Ectodermal cell (in vitro differentiated cells): Measurements from ENCODE around the gene RNLS.

ENCODE experiments used
- H3K27ac ChIP-seq: 2 replicates; pipeline ENCODE4 v1.7.0; 2013; ENCODE audit warnings: mild to moderate bottlenecking, low read depth, low read length; ENCODE audit not compliant: insufficient read depth, poor library complexity, severe bottlenecking
- H3K27me3 ChIP-seq: 2 replicates; pipeline ENCODE4 v1.7.0; 2013; ENCODE audit warnings: mild to moderate bottlenecking, low read length; ENCODE audit not compliant: insufficient read depth, control insufficient read depth, poor library complexity, severe bottlenecking
- H3K36me3 ChIP-seq: one replicate; pipeline ENCODE4 v1.7.0; 2013; ENCODE audit warnings: low read length; ENCODE audit not compliant: control insufficient read depth, insufficient read depth
- H3K4me1 ChIP-seq: one replicate; pipeline ENCODE4 v1.7.0; 2013; ENCODE audit warnings: low read length; ENCODE audit not compliant: control insufficient read depth, insufficient read depth
- H3K4me3 ChIP-seq: 2 replicates; pipeline ENCODE4 v1.7.0; 2013; ENCODE audit warnings: low read depth, low read length, control low read depth; ENCODE audit not compliant: insufficient read depth
- H3K9me3 ChIP-seq: 2 replicates; pipeline ENCODE4 v1.7.0; 2013; ENCODE audit warnings: mild to moderate bottlenecking, low read length, moderate library complexity; ENCODE audit not compliant: control insufficient read depth
- WGBS, 2 experiments: methylation state at CpG; one replicate each; pipeline ENCODE4 v1.1.7; 2013; ENCODE audit warnings: missing lambda C conversion rate in 2 of 2; 5-methylcytosine and 5-hydroxymethylcytosine counted together

The RNLS gene

DNA sequence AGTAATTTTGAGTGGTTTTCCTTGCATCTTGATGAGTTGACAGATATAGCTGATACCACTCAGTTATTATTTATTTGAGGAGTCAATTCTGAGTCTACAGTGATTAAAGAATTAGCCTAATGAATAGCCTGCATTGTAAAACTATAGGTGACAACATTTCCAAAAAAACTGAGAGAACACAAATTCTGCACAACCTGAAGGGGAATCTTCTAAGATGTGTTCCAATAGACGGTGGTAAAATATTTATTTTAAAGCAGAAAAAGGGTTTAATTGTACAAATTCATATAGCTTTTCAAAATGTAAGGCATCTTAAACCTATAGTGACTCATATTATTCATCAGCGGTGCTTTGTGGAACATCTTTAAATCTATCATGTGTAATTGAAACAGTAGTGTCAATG is 200.4 kb downstream of the RNLS start:
- 100% methylated on average over 1 to 2 of the region's 2 CpGs for WGBS, 2 experiments

DNA sequence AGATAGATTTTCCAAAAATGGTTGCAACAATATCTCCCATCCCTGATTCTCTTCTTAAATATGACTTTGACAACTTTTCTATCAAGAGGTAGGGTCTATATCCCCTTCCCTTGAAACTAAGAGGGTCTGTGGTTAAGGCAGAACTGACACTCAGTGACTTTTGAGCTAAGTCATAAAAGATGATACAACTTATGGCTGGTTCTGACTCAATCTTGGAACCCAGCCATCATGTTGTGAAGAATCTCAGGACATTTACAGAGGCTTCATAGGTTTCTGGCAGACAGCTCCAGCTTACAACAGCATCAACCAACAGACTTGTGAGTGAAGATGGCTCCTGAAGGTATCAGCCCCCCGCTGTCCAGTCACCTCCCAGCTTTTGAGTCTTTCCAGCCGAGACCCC is 203.5 kb downstream of the RNLS start:
- H3K4me1 ChIP-seq, result no peaks in the 10 kb centered on the region
- WGBS, 2 experiments, result 95 to 96% methylated on average over 2 of the region's 2 CpGs
- H3K4me3 ChIP-seq, result no peak overlapping the region
- H3K27ac ChIP-seq, result no peak overlapping the region
- H3K9me3 ChIP-seq, result no peaks in the 10 kb centered on the region
- no peaks in the 10 kb centered on the region for H3K36me3 ChIP-seq
- H3K27me3 ChIP-seq, result no peaks in the 10 kb centered on the region

More for the DNA sequence above, 200.4 kb downstream of the RNLS start:
- Histone ChIP-seq H3K36me3 (no peaks in the 10 kb centered on the region), H3K9me3 (no peaks in the 10 kb centered on the region), H3K4me1 (peaks cover 4% of the 10 kb centered on the region), H3K27me3 (no peaks in the 10 kb centered on the region), H3K4me3 (no peak overlapping the region), H3K27ac (no peak overlapping the region)

DNA sequence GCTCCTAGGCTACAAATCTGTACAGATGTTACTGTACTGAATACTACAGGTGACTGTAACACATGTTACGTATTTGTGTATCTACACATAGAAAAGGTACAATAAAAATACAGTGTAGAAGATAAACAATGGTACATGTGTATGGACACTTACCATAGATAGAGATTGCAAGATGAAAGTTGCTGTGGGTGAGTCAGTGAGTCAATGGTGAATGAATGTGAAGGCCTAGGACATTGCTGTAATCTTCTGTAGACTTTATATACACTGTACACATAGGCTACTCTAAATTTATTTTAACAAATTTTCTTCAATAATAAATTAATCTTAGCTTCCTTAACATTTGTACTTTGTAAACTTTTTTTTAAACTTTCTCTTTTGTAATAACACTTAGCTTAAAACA is 205.6 kb downstream of the RNLS start:
- Histone ChIP-seq H3K27me3 (no peaks in the 10 kb centered on the region), H3K9me3 (no peaks in the 10 kb centered on the region), H3K36me3 (no peaks in the 10 kb centered on the region), H3K4me1 (no peaks in the 10 kb centered on the region), H3K4me3 (no peak overlapping the region), H3K27ac (no peak overlapping the region)
- 83 to 100% methylated on average over 1 of the region's 1 CpG for WGBS, 2 experiments

DNA sequence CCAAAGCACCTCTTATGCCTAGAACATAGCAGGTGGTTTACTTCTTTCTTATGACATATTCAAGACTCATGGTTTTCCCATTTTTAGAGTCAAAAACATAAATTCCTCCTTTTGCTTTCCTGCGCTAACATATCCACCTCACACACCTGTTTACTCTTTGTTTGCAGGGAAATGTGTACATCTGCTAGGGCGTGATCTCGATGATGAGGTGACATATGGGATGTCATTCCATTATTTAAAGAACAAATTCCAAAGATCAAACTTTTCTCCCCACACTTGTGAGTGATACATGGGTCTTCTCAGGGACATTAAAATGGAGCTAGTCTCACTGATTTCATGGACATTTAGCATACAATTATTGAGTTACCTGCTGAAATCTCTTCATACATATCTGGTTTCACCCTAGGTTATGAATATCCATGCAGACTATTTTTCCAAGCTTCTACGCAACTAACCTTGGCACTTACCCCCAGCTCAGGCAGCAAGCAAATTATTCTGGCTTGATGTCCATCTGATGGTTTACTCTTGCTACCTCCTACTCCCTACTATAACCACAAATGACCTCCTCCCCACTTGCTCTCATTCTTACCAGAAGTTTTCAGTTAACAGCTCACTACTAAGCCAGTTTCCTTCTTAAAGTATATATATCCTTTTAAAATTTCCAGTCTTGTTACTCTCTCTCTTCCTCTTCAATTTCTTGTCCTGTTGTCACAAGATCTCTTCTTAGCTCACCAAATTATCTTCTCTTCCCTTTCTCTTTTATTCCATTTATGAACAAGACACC is 208.5 kb downstream of the RNLS start:
- H3K9me3 ChIP-seq, result no peaks in the 10 kb centered on the region
- H3K4me3 ChIP-seq, result no peak overlapping the region
- H3K27me3 ChIP-seq, result no peaks in the 10 kb centered on the region
- no peak overlapping the region for H3K27ac ChIP-seq
- 97 to 99% methylated on average over 4 of the region's 4 CpGs for WGBS, 2 experiments
- peaks cover 5% of the 10 kb centered on the region for H3K4me1 ChIP-seq
- H3K36me3 ChIP-seq, result no peaks in the 10 kb centered on the region

DNA sequence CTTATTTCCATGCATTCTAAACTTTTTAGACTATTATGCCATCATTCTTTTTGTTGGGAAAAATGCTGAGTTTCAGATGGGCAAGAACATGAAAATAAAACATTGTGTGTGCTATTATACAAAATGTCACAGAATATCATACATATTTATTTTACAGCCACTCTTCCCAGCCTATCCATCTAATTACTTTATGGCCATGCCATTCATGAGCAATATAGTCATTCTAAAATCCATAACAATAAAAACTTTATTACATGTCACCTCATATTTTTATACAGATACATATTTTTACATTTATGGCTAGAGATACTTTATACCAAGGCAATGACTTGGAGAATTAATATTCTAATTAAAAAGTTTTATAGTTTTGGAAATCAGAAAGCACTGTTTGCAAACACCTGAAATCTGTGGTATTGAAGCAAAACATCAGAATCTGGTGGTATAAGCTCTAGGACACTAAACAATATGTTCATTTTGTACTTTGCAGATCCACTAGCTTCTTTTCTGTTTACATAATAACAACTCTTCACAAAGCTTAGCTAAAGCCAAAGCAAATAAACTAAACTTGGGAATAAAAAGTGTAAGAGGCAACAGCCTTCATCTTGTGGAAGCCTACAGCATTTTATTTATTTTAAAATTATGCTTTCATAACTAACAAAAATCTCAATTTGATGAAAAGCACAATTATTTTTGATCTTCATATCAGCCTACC is 210.1 kb downstream of the RNLS start:
- Histone ChIP-seq H3K9me3 (no peaks in the 10 kb centered on the region), H3K27ac (no peak overlapping the region), H3K36me3 (no peaks in the 10 kb centered on the region), H3K4me3 (no peak overlapping the region), H3K27me3 (no peaks in the 10 kb centered on the region), H3K4me1 (peaks cover 5% of the 10 kb centered on the region)

DNA sequence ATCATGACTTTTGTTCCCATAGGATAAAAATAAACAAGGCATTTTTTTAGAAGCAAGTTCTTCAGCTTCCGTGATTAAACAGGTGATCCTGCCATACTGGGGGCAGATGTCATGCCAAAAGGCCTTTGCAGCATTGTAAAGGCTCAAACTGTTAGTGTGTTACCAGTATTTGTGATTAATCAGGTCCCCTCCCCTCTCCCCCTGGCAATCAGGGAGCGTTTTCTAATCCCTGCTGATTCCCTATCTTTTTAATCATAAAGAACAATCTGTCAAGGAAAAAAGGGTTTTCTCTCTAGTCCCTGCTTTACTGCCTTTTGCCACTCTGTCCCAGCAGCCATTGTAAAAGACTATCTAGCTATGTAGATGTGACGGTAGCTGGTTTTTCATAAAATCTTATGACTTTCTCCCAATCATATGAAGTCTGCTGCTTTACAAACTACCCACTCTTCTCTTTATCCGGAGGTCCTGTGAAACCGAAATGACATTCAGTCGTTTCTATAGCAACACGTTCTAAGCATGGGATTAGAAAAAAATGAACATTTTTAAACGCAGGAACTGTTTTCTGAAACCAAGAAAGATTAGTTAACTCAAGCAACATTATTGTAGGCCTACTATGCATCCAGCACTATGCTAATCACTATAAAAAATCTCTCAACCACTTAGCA is 210.9 kb downstream of the RNLS start:
- Histone ChIP-seq H3K4me1 (peaks cover 5% of the 10 kb centered on the region), H3K27me3 (no peaks in the 10 kb centered on the region), H3K4me3 (no peak overlapping the region), H3K9me3 (no peaks in the 10 kb centered on the region), H3K27ac (no peak overlapping the region), H3K36me3 (no peaks in the 10 kb centered on the region)
- 88 to 90% methylated on average over 8 of the region's 8 CpGs for WGBS, 2 experiments

DNA sequence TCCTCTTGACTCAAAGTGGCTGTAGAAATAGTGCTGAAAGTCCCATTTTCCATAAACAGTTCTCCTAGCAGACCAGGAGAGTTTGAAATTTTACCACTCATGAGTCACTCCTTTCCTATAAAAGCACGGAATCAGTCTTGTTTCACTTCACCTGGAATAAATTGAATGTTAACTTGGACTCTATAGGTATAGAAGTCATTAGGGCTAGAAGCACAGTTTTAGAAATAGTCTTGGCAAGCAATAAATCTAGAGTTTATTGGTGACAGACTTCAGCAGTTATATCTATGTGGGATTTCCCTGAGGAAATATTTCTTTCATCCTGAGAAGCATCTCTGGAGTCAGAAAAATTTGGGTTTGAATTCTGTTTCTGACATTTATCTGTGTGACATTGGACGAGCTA is 212.4 kb downstream of the RNLS start:
- H3K4me1 ChIP-seq, result peaks cover 5% of the 10 kb centered on the region
- no peaks in the 10 kb centered on the region for H3K27me3 ChIP-seq
- no peaks in the 10 kb centered on the region for H3K36me3 ChIP-seq
- 93 to 100% methylated on average over 1 of the region's 2 CpGs for WGBS, 2 experiments
- no peak overlapping the region for H3K4me3 ChIP-seq
- no peak overlapping the region for H3K27ac ChIP-seq
- no peaks in the 10 kb centered on the region for H3K9me3 ChIP-seq

DNA sequence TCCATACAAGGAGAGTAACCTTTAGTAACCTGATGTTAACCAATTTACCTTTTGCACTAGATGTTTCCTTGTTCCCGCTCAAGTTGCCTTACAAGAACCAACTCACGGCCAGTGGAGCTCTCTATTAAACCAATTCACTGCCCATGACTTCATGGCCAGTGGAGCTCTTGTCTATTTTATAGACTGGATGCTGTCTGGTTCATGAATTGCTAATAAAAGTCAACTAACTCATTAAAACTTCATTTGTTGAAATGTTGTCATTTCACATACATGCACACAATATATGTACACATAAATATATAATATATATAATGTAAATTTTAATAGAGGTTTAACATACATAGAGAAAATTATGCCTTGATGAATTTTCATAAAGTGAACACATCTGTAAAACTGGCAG is 216.3 kb downstream of the RNLS start:
- Histone ChIP-seq H3K27ac (no peak overlapping the region), H3K4me1 (no peaks in the 10 kb centered on the region), H3K27me3 (no peaks in the 10 kb centered on the region), H3K9me3 (no peaks in the 10 kb centered on the region), H3K36me3 (no peaks in the 10 kb centered on the region), H3K4me3 (no peak overlapping the region)
- 96 to 100% methylated on average over 2 of the region's 2 CpGs for WGBS, 2 experiments

DNA sequence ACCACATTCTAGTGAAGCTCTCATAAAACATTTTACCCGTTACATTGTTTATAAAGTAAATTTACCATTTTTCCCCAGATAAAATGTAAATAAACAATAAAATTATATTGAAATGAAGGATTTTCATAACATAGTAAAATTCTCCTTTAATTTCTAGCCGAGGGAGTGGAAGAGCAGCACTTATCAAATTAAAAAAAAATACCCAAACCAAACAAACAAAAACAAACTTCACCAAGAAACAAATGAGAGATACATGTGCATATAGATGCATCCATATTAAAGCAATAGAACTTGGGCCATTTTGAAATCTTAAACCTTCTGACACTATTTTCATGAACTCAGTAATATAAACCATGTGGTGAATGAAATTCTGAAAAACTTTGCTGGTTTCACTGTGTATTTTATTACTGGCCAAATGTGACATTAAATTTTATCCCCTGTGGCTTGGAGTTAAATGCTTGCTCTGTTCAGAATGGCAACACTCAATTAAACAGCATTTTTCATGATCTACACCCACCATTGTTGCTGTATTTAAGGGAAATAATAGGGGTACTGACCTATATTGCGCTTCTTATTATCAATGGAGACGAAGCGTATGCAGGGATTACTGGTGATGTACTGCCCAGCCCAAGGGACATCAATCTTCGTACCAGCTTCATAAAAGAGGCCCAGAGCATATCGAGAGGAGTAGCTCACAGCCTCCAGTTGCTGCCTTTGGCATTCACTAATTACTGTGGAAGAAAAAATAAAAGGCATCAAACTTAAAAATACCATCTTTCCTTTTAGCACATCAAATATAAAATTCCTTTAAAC is 220.9 kb downstream of the RNLS start:
- Histone ChIP-seq H3K36me3 (no peaks in the 10 kb centered on the region), H3K4me3 (no peak overlapping the region), H3K27me3 (no peaks in the 10 kb centered on the region), H3K4me1 (no peaks in the 10 kb centered on the region), H3K27ac (no peak overlapping the region), H3K9me3 (no peaks in the 10 kb centered on the region)
- 94 to 99% methylated on average over 5 to 6 of the region's 7 CpGs for WGBS, 2 experiments

DNA sequence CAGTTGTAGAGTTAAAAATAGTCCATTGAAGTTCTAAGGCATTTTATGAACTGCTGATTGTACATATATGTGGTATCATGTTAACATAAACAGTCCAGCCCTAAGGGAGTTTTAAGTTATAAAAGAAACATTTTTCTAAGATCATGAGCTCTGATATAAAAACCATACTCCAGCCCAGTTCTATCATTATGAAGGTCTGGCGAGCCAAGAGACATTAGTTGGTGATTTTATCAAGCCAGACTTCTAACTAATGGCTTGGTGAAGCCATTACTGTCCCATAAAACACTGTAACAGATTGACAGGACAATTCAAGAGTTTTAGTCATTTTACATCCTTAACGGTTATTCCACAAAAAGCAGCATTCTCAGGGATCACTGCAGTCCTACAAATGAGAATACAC is 221.6 kb downstream of the RNLS start:
- 92 to 96% methylated on average over 2 of the region's 2 CpGs for WGBS, 2 experiments
- H3K27ac ChIP-seq, result no peak overlapping the region

More for the DNA sequence above, 221.6 kb downstream of the RNLS start:
- Histone ChIP-seq H3K36me3 (no peaks in the 10 kb centered on the region), H3K4me3 (no peak overlapping the region), H3K9me3 (no peaks in the 10 kb centered on the region), H3K27me3 (no peaks in the 10 kb centered on the region), H3K4me1 (no peaks in the 10 kb centered on the region)
